HG02763 (cell line): ENCODE data around the gene SLC25A51.

Experiments used
- ATAC-seq: cut with Tn5 transposase; IDR thresholded peaks from one replicate; pipeline ENCODE4 v1.9.1; 2021; ENCODE audit warnings: mild to moderate bottlenecking, moderate library complexity; ENCODE audit not compliant: unreplicated experiment

The SLC25A51 gene, protein sequence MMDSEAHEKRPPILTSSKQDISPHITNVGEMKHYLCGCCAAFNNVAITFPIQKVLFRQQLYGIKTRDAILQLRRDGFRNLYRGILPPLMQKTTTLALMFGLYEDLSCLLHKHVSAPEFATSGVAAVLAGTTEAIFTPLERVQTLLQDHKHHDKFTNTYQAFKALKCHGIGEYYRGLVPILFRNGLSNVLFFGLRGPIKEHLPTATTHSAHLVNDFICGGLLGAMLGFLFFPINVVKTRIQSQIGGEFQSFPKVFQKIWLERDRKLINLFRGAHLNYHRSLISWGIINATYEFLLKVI

DNA sequence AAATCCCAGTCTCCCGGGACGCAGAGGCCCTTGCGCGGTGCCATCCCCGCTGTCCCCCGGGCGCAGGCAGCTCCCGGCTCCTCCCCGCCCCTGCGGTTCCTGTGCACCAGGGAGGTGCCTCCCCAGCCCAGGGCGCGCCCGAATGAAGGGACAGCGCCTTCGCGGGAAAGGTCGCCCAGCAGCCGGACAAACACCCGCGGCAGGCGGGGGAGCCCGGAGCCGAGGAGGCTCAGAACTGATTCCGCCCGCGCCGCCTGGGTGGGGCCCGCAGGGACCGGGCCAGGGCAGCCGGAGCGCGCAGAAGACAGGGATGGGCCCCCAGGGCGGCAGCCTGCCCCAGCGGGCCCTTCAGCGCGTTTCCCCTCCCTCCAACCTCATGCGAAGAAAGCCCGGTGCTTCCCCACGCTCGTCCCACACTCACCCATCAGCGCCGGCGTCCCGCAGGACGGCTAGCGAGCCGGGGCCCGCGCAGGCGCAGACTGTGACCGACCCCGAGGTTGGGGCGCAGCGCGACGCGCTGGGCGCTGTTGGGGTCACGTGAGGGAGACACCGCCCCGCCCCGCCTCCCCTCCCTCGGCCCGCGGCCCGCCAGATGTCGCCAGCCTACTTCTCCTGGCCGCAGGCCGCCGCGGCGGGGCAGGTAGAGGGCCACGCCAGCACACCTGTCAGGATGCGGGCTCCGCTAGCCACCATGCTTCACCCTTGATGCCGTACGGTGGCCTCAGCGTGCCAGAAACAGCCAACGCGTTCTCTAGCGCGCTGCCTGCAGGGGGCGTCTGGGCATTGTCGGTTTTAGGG lies at the start of gene SLC25A51:
SLC25A51 (minus strand) TSS at position 481 of the 798 bp plus-strand sequence. CDS start 15,577 bp downstream, outside the sequence.
- peak; percentile 88 for ATAC-seq

DNA sequence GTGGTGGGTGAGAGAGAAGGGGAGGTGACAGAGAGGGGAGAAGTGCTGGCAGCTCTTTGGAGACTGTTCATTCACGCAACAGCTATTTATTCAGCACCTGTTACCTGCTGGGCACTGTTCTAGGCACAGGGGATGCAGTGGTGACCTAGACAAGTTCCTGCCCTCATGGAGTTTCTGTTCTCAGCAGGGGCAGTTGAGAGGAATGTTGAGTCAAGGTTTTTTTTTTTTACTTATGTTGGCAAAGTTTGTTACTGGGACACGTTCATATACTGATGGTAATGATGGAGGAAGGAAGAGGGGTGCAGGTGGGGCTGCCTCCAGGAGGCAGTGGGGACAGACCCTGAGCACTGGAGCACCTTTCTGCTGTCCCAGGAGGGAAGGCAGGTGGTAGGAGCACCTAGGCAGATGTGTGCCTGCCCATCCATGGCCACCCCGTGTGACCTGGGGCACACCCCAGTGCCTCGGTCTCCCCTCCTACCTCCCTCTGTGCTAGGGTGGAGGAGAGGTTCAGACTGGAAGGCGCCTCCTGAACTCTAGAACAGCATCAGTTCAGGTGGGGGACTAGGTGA lies 49.4 kb upstream of the SLC25A51 start:
- ATAC-seq: no peak

DNA sequence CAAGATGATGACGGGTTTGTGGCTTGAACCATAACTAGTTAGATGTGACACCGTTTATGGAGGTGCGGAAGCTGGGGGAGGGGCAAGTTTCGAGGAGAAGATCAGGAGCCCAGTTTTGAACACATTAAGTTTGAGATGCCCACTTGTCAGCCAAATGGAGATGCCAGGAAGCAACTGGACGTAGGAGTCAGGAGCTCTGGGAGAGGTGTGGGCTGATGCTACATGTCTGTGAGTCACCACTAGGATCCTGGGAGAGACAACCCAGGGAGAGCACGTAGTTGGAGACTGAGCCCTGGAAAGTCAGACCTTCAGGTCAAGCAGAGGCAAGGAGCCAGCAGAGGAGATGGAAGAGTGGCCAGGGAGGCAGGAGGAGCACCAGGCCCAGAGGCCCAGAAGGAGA lies 48.8 kb upstream of the SLC25A51 start:
- no peak for ATAC-seq

DNA sequence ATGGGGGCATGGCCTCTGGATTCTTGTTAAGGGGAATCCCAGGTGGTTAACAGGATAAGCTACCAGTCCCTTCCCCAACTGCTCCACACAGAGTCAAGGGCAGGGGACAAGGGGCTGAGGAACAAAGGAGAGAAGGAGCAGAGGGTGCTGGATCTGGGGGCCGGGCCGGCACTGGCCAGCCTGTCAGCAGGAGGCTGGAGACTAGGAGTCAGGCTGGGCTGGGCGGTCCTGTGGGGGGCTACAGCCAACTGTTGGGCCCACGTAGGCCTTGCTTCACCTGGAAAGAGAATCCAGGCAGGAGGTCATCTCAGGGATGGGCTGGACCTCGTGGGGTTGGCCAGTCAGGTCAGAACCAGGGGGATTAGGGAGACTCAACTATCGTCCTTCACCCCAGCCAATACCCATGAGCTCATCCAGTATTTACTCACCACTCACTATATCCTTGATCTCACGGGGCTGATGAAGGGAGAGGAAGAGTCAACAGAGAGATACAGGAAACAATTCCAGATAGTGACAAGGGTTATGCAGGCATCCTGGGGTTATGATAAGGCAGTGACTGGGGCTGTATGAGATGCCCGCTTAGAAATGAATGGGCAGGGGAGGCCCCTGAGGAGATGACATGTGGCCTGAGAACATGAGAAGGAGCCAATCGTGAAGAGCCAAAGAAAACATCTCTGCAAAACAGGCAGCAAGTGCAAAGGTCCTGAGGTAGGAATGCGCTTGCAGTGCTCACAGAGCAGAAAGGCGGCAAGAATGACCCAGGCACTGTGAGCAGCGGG lies 47.9 kb upstream of the SLC25A51 start:
- ATAC-seq: no peak

DNA sequence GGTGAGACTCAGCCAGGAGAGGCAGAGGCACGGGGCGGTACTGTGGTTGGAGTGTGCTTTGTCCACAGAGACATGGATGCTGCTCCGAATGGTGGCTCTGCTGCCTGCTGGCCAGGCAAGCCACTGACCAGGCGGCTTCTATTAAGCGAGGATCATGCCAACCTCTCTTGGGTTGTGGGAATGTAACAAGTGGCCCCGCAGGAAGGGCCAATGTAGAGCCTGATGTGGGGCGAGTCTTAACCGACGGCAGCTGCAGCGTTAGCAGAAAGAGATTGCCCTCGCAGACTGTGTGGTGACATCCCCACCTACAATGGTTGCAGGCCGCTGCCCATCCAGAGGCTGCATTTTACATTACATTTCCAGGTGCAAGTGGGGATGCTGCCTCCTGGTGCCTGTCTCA lies 46.6 kb upstream of the SLC25A51 start:
- no peak for ATAC-seq

DNA sequence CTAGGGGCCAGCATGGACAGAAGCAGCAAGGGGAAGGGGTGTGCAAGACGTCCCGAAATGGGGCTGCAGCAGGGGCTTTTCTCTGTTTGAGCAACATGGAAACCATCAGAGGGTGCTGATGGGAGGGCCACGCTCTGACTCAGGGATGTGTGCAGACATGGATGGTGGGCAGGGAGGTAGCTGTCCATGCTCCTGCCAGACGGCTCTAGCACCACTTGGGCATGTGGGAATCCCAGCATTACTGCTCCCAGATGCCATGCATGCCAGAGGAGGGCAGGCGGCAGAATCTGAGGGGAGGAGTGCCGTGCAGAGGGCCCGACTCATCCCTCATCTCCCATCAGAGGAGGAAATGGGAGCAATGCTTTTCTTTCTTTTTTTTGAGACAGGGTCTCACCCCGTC lies 45.6 kb upstream of the SLC25A51 start:
- no peak for ATAC-seq

DNA sequence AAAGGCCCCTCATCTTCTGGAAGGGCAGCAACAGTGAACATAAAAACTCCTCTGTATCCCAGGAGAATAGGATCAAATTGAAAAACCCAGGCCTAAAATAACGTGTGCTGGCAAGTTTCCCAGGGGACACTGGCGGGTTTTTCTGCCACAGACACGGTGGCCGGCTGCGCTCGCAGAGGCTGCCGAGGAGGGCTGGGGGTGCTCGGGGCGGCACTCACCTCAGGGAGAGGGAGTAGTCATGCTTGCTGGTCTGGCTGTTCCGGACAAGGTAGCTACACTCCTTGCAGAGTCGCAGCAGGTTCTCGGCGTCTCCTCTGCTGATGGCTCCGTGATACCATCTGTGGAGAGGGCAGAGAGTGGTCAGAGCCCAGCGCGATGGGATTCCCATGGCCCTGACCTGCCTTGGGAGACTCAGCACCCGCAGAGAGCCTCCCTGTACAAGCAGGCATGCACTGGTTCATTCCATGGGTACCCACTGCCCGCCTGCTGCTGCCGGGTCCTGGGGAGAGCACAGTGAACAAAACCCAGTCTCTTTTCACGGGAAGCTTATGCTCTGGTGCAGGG lies 44.6 kb upstream of the SLC25A51 start:
- ATAC-seq: no peak

DNA sequence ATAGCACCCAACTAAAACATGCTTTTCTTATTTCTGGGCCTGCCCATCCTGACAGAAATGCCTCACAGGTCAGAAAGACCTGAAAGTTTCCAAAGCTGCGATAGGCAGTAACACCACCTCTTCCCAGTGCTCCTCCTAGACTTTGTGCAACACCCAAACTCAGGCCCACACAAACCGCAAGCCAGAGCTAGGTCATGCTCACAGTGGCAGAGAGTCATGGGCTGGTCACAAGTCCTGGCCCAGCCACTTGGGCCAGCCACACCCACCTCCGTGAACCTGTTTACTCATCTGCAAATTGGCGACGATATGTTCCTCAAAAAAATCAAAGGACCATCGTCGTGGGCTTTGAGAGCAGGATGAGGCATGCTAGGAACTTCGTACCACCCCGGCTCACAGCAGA lies 44.0 kb upstream of the SLC25A51 start:
- ATAC-seq: no peak

DNA sequence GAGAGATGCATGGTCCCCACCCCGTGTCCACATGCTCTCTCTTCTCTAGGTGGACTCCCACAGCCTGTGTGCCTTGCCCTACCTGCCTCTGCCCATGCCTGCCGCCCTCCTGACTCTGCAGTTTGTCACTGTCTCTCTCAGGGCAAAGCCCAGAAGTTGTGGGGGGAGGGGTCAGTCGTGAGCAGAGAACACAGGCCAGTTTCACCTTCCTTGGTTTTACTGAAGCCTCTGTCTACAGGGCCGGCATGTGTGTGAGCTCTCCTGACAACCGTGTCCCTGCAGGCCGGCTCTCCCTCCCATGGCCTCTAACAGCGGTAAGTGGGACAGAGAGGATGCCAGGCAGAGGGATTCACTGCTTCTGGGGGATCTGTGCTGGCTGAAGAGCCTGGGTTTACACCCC lies 43.5 kb upstream of the SLC25A51 start:
- ATAC-seq: no peak

DNA sequence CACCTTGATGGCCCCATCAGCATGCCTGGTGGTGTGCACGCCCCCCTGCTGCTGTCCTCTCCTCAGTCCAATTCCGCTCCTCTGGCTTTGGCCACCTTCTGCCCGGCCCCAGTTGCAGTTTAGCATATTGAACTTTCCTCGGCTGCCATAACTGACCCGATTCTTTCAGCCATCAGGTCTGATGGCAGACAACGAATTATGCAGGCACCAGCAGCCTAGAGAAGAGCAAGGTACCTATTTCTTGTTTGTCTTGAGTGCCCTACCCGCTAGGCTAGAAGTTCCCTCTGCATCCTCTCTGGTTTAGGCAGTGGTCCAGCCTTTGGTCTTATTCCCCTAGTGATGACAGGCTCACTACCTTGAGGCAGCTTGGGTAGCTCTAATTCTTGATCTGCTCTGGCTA lies 43.0 kb upstream of the SLC25A51 start:
- no peak for ATAC-seq

DNA sequence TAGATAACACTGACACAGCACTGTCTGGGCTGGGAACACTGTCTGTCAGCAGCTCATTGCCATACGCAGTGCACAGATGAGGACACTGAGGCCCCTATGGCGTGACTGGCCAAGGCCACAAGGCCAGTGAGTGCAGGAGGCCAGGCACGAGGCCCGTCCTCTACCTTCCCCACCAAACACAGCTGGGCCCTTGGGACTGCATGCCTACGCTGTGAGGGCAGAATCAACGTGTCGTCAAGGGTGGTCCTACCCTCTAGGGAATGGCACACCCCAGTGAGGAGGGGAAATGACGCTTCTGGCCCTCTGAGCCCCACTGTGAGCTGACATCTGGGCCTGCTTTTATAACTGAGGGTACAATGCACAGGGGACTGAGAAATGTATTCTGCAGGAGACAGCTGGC lies 42.1 kb upstream of the SLC25A51 start:
- no peak for ATAC-seq

DNA sequence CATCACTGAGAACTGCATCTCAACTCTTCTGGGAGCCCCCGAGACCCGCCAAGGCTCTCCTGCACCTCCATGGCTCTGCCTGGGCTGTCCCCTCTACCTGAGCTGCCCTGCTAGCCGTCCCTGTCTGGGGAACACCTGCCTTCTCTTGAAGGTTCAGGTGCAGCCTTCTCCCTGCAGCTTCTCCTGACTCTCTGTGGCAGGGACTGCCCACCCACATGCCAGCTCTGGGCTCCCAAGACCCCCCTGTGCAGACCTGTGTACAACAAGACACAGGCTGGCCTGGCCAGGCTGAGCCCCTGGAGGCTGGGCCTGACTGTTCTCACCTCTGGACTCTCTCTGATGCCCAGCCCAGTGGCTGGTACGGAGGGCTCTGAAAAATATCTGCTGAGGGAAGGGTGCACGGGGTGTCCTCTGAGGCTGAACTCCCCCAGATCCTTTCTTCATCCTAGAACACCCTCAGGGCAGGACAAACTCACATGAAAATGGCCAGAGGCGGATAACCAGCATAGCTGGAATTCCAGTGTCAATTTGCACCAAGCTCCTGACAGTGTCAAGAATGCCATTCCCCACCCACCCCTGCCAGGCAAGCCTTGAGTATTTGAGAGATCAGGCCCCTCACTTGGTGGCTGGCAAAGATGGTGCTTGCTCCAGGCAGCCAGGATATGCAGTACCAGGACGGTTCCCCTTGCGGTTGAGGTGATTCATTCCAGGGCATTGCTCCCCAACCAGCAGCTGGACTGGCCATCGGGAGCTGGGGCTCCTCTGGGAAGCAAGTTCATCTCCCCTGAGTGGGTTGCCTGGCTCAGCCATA lies 40.9 kb upstream of the SLC25A51 start:
- no peak for ATAC-seq

DNA sequence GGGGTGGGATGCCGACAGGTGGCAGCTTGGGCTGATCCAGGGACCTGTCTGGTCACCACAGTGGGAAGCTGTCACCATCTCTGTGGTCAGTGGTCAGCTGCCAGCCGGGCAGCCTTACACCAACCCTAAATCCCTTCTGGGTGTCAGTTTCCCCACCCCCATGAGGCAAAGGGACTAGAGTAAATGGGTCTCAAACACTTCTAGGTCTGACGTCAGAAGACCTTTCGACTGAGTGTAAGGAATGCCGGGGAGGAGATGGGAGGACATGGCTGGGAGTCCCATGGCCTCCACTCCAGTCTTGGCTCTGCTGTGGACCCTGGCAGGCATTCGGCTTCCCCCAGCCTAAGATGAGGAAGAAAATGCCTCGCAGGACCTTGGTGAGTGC lies 40.3 kb upstream of the SLC25A51 start:
- no peak for ATAC-seq

DNA sequence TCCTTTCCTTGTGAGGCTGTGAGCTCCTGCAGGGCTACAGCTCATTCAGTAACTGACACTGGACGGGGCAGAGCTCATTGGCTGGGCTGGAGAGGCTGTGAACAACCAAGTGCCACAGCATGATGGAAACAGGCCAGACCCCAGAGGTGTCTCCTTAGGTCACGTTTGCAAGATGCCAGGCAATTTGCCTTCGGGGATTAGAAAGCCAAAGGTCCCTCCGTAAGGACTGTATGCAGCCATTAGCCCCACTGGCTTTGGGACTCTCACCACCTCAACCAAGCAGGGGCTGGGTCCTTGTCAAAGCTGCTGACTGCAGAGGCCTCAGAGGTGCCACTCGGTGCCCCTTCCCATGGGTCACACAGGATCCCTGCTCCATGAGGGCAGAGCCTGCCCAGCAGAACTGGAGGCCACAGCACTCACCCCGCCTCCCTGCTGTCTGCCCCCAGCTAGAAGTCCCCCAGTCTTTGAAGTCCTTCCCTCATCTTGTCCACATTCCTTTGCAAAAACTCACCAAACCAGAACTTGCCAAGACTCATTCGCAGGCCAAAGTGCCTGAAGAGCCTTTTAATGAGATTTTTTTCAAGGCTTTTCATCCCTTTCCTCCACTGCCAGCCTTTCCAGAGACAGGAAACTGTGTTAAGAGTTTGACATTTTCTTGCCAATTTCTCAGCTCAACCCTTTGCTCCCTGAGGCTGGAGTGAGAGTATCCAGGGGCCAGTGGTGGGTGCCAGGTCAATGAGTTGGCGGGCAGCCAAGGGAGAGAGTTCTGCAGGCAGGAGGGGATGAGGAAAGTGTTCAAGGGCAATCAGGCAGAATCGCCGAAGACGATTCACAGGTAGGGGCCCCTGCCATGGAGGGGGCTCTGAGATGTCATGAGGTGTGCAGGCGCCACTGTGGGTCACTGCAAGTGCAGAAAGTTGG lies 39.7 kb upstream of the SLC25A51 start:
- ATAC-seq: no peak

DNA sequence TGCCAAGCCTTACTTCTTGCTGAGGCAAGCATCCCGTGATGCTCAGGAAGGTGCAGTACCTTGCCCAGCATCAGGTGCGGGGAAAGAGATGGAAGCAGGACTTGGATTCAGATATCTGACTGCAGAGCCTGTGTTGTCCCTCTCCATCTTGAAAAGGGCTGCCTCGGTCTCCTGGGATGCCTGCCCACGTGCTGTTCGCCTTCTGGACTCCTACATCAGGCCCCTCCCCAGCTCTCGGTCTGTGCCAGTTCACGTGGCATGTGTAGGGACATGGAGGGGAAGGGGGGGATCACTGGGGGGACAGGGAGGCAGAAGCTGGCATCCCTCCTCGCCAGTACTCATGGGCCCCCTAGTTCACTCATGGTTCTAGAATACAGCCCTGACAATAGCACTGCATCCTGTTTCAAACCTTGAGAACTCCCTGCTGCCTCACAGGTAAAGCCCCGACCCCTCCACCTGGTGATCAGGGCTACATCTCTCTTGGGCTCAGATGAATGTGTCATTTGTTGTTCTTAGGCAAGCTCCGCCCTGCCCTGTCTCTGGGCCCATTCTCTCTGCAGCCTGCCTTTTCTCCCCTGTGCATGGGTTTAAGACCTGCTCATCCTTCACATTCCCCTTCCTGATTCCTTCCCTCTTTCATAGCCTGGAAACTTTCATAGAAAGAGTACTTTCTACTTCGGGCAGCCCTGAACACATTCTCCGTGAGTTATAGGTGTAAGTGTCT lies 38.9 kb upstream of the SLC25A51 start:
- ATAC-seq: no peak

DNA sequence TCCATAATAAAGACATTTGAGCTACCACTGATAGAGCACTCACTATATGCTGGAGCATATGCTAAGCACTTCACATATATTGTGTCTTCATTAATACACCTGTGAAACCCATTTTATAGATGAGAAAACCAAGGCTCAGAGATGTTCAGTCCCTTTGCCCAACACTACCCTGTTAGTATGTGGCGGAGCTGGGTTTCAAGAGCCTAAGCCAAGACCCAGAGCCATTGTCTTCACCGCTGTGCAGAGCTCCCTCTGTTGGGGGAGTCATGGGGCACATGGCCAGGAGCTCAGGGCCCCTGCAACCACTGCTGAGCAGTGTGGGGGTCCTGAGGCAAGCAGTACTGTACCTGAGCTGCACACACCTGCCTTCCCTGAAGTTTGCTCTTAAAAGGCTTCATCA lies 37.3 kb upstream of the SLC25A51 start:
- ATAC-seq: no peak

DNA sequence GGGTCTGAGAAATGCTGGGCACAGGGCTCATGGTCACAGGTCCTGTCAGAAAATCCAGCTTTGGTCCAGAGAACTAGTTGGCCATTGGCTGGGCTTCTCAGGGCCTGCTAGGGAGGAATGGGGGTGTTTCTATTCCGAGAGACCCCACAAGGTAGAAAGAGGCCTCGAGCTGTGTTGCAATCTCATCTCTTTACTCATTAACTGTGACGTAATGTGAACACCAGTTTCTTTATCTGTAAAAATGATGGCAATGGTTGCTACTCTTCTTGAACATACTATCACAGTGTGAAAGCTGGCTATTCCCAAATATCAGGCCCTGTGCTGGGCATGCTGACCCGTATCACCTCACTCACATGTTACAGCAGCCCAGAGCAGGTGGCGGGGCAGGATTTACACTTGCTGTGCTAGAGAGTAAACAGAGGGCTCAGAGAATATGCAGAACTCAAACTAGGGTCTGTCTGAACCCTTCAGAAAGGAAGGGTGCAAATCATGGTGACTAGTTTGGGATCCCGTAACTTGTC lies 35.7 kb upstream of the SLC25A51 start:
- ATAC-seq: no peak
